AG04450 (cell line): ENCODE data around the gene ISG20L2. TPM values are rescaled to one million over a fixed set of nuclear protein-coding genes. Genes with fewer than 3 reads are reported as not detected.
"Not testable (repeated sequence)": the region's sequence is repeated elsewhere in the genome, so short reads cannot be mapped to it uniquely, and the experiment has no call there.

ENCODE experiments used
- CTCF ChIA-PET: fragments of 300-600, 350-600 bp; formaldehyde crosslinking; extraction: SDS; loops from one replicate; lab custom pipeline; 2022; ENCODE audit warnings: antibody characterized with exemption, inconsistent platforms; lab: Charles Lee
- POLR2A ChIA-PET: fragments of 350-600 bp; formaldehyde crosslinking; extraction: SDS; loops from one replicate; lab custom pipeline; 2021; ENCODE audit warnings: antibody characterized with exemption, inconsistent platforms; lab: Yijun Ruan, JAX
- DNase-seq: peaks from one replicate; pipeline ENCODE4 v3.0.0-alpha.2; 2011; ENCODE audit warnings: low read depth, low spot score
- H3K27ac ChIP-seq: one replicate; pipeline ENCODE4 v1.5.1; 2012; ENCODE audit warnings: low read depth, low read length, control low read depth
- H3K27me3 ChIP-seq: one replicate; pipeline ENCODE4 v1.6.0; 2012; ENCODE audit warnings: low read length; ENCODE audit not compliant: control insufficient read depth, insufficient read depth
- H3K4me3 ChIP-seq: 2 replicates; pipeline ENCODE4 v1.5.1; 2011; ENCODE audit warnings: mild to moderate bottlenecking, low read depth, low read length, control low read depth
- H3K9me3 ChIP-seq: 2 replicates; pipeline ENCODE4 v1.5.1; 2012; ENCODE audit warnings: low read length; ENCODE audit not compliant: control insufficient read depth, insufficient read depth
- CTCF ChIP-seq: IDR thresholded peaks from 2 replicates; pipeline ENCODE4 v1.5.1; 2011; ENCODE audit warnings: low read depth, low read length, control low read depth, inconsistent platforms
- polyA plus RNA-seq: library from polyadenylated mRNA; depleted of rRNA; stranded (reverse); fragments of >200 nt; gene quantifications from 2 replicates; pipeline ENCODE4 v1.2.3, GENCODE V29; 2011

Gene ISG20L2
- polyA plus RNA-seq, 1 experiment = 25.6 TPM

- no peak for DNase-seq
- ChIA-PET POLR2A (interaction anchor here (0.5 to 2.5 kb wide), 11 partner anchors 13 to 78 kb away, joined by 3 to 24 read pairs (median 4); partner anchors contain the start of genes HDGF, ISG20L2, METTL25B and MRPL24), CTCF (interaction anchor here (0.9 to 3.8 kb wide), 3 partner anchors 42 to 108 kb away, joined by 3 to 18 read pairs (median 5); no protein-coding TSS in a partner anchor)
- peaks cover 6% of the 10 kb centered on the region; the same call in 1 of the 2 replicates for H3K9me3 ChIP-seq
- H3K4me3 ChIP-seq = peak overlapping the region; percentile 95
- TF ChIP-seq CTCF = no peak
- H3K27ac ChIP-seq = peak overlapping the region; percentile 77
- no peaks in the 10 kb centered on the region for H3K27me3 ChIP-seq
Observed at GRCh38 chr1:156767879-156768604, 39.5 kb upstream of the ISG20L2 start.

- no peak for TF ChIP-seq CTCF
- peak; percentile 100 for DNase-seq
- peak within 1 kb of the TSS; percentile 95 for H3K4me3 ChIP-seq
- ChIA-PET POLR2A (interaction anchor here (0.5 to 2.5 kb wide), 10 partner anchors 14 to 121 kb away, joined by 3 to 24 read pairs (median 4); partner anchors contain the start of genes HDGF, ISG20L2, METTL25B and MRPL24), CTCF (interaction anchor here (1.6 kb wide), 1 partner anchor 92 kb away, joined by 5 read pairs; no protein-coding TSS in a partner anchor)
- no peaks in the 10 kb centered on the region for H3K27me3 ChIP-seq
- peaks cover 6% of the 10 kb centered on the region; the same call in 1 of the 2 replicates for H3K9me3 ChIP-seq
- peak within 1 kb of the TSS; percentile 77 for H3K27ac ChIP-seq
Observed at GRCh38 chr1:156767101-156767878, 38.7 kb upstream of the ISG20L2 start, which contains the start of gene PRCC. Gene PRCC, plus strand, starts transcription at chr1:156767535. Its CDS starts 237 bp downstream, at chr1:156767772.

GRCh38 chr1:156766298-156767100, 37.9 kb upstream of the ISG20L2 start:
- POLR2A ChIA-PET = interaction anchor here (1.0 to 2.5 kb wide), 7 partner anchors 14 to 38 kb away, joined by 3 to 24 read pairs (median 5); partner anchors contain the start of genes HDGF, ISG20L2, METTL25B and MRPL24
- H3K9me3 ChIP-seq = peaks cover 6% of the 10 kb centered on the region; the same call in 1 of the 2 replicates
- no peak for DNase-seq

GRCh38 chr1:156765666-156766065, 37.1 kb upstream of the ISG20L2 start:
- DNase-seq = no peak
- ChIA-PET POLR2A (interaction anchor here (2.5 kb wide), 1 partner anchor 14 kb away, joined by 24 read pairs; the partner anchor contains the start of gene HDGF), CTCF (no interaction called here)
- Histone ChIP-seq H3K4me3 (no peak overlapping the region; the same call in 1 of the 2 replicates), H3K27me3 (no peaks in the 10 kb centered on the region), H3K27ac (no peak overlapping the region), H3K9me3 (peaks cover 6% of the 10 kb centered on the region; the same call in 1 of the 2 replicates)
- TF ChIP-seq CTCF = no peak

More at GRCh38 chr1:156766298-156767100, 37.9 kb upstream of the ISG20L2 start:
- peak overlapping the region; percentile 95 for H3K4me3 ChIP-seq
- H3K27me3 ChIP-seq = no peaks in the 10 kb centered on the region
- no peak for TF ChIP-seq CTCF
- CTCF ChIA-PET = interaction anchor here (1.6 kb wide), 1 partner anchor 93 kb away, joined by 5 read pairs; no protein-coding TSS in a partner anchor
- H3K27ac ChIP-seq = peak overlapping the region; percentile 47

GRCh38 chr1:156765136-156765535, 36.6 kb upstream of the ISG20L2 start:
- CTCF ChIA-PET = not testable (repeated sequence)

More at GRCh38 chr1:156765136-156765535, 36.6 kb upstream of the ISG20L2 start:
- DNase-seq, H3K9me3 ChIP-seq, POLR2A ChIA-PET, H3K27ac ChIP-seq, H3K4me3 ChIP-seq, H3K27me3 ChIP-seq: not testable (repeated sequence)
